ENCODE results near the gene ASB8.

Gene ASB8

DNA sequence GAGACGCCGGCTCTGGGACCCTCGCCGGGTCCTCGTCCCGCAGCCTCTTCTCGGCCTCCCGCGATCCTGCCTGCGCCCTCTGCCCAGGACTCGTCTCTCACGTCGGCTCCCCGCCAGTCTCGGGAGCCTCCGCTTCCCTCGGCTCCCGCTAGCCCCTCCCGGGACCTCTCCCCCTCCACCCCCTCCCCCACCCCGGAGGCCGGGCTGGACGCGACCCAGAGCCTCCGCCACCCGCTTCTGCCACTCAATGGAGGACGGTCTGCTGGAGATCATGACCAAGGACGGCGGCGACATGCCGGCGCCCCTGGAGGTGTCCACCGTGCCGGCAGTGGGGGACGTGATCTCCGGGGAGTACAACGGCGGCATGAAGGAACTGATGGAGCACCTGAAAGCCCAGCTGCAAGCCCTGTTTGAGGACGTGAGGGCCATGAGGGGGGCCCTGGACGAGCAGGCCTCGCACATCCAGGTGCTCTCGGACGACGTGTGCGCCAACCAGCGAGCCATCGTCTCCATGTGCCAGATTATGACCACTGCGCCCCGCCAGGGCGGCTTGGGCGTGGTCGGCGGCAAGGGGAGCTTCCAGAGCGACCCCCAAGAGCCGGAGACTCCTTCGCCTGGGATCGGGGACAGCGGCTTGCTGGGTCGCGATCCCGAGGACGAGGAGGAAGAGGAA is 26.7 kb upstream of the ASB8 start:
- H3K9me3 ChIP-seq (ENCODE audit: insufficient read depth, low read length): no peaks in the 10 kb centered on the region
- H3K27me3 ChIP-seq (ENCODE audit: low read length): no peaks in the 10 kb centered on the region
- no peaks in the 10 kb centered on the region for H4K20me1 ChIP-seq (ENCODE audit: low read depth, low read length)
- peak overlapping the region; percentile 49; the same call in 1 of the 2 replicates for H3K9ac ChIP-seq (ENCODE audit: low read length)
- no peaks in the 10 kb centered on the region for H3K79me2 ChIP-seq (ENCODE audit: insufficient read depth, low read length)
- no peaks in the 10 kb centered on the region for H3K9me2 ChIP-seq (replicated peaks; ENCODE audit: insufficient read depth, low read length)
- no peak overlapping the region for H3K27ac ChIP-seq (ENCODE audit: low read depth, low read length)
- peak overlapping the region; percentile 89 for H3K4me2 ChIP-seq (ENCODE audit: low read depth, low read length, poor library complexity, severe bottlenecking)
- no peaks in the 10 kb centered on the region for H3F3A ChIP-seq (ENCODE audit: insufficient read depth)
- peak overlapping the region; percentile 88 for H2AFZ ChIP-seq (ENCODE audit: low read depth, low read length, severe bottlenecking)
- TF ChIP-seq CTCF (IDR thresholded peaks at IDR 0.05; ENCODE audit: insufficient read depth, low read length, poor library complexity, severe bottlenecking): no peak
- TF ChIP-seq EZH2phosphoT487 (conservative IDR thresholded peaks at IDR 0.05; ENCODE audit: low read length): no peak
- no peaks in the 10 kb centered on the region for H3K36me3 ChIP-seq (ENCODE audit: low read length)
- peak overlapping the region; percentile 64 for H3K4me3 ChIP-seq (ENCODE audit: insufficient read depth, low read length, poor library complexity, severe bottlenecking)

- Histone ChIP-seq H3K9ac (ENCODE audit: low read length) (peak within 1 kb of the TSS; percentile 49), H2AFZ (ENCODE audit: low read depth, low read length, severe bottlenecking) (peak within 1 kb of the TSS; percentile 88), H3K79me2 (ENCODE audit: insufficient read depth, low read length) (no peaks in the 10 kb centered on the region), H3K9me3 (ENCODE audit: insufficient read depth, low read length) (no peaks in the 10 kb centered on the region), H3K27ac (ENCODE audit: low read depth, low read length) (no peak within 1 kb of the TSS), H3K4me3 (ENCODE audit: insufficient read depth, low read length, poor library complexity, severe bottlenecking) (peak within 1 kb of the TSS; percentile 64), H3K27me3 (ENCODE audit: low read length) (no peaks in the 10 kb centered on the region), H4K20me1 (ENCODE audit: low read depth, low read length) (no peaks in the 10 kb centered on the region), H3F3A (ENCODE audit: insufficient read depth) (no peaks in the 10 kb centered on the region), H3K36me3 (ENCODE audit: low read length) (no peaks in the 10 kb centered on the region), H3K9me2 (replicated peaks; ENCODE audit: insufficient read depth, low read length) (no peaks in the 10 kb centered on the region), H3K4me2 (ENCODE audit: low read depth, low read length, poor library complexity, severe bottlenecking) (peak within 1 kb of the TSS; percentile 89)
- TF ChIP-seq CTCF (IDR thresholded peaks at IDR 0.05; ENCODE audit: insufficient read depth, low read length, poor library complexity, severe bottlenecking): peak; percentile 51
- no peak for TF ChIP-seq EZH2phosphoT487 (conservative IDR thresholded peaks at IDR 0.05; ENCODE audit: low read length)
Observed at GRCh38 chr12:48183091-48183875, 26.0 kb upstream of the ASB8 start, which contains the start of gene CCDC184. Gene CCDC184, plus strand, starts transcription at chr12:48183644. Its CDS starts 479 bp downstream, at chr12:48184123.

GRCh38 chr12:48182631-48183030 is 25.3 kb upstream of the ASB8 start:
- Histone ChIP-seq H4K20me1 (ENCODE audit: low read depth, low read length) (no peaks in the 10 kb centered on the region), H3K4me3 (ENCODE audit: insufficient read depth, low read length, poor library complexity, severe bottlenecking) (peak overlapping the region; percentile 64), H3K27ac (ENCODE audit: low read depth, low read length) (no peak overlapping the region), H3K4me2 (ENCODE audit: low read depth, low read length, poor library complexity, severe bottlenecking) (peak overlapping the region; percentile 89), H3K9ac (ENCODE audit: low read length) (peak overlapping the region; percentile 49), H3F3A (ENCODE audit: insufficient read depth) (no peaks in the 10 kb centered on the region), H3K9me3 (ENCODE audit: insufficient read depth, low read length) (no peaks in the 10 kb centered on the region), H3K9me2 (replicated peaks; ENCODE audit: insufficient read depth, low read length) (no peaks in the 10 kb centered on the region), H3K79me2 (ENCODE audit: insufficient read depth, low read length) (no peaks in the 10 kb centered on the region), H3K36me3 (ENCODE audit: low read length) (no peaks in the 10 kb centered on the region), H3K27me3 (ENCODE audit: low read length) (no peaks in the 10 kb centered on the region), H2AFZ (ENCODE audit: low read depth, low read length, severe bottlenecking) (peak overlapping the region; percentile 88)
- TF ChIP-seq CTCF (IDR thresholded peaks at IDR 0.05; ENCODE audit: insufficient read depth, low read length, poor library complexity, severe bottlenecking): no peak
- TF ChIP-seq EZH2phosphoT487 (conservative IDR thresholded peaks at IDR 0.05; ENCODE audit: low read length): no peak
